Vagina (tissue), 2 donors: ENCODE data around the gene RUNX2.

Source experiments
- POLR2A ChIP-seq, 2 donors: fragments of 450-650 bp; IDR thresholded peaks; one replicate each; pipeline ENCODE4 v1.6.1; 2017; ENCODE audit warnings: antibody characterized with exemption in 2 of 2, mild to moderate bottlenecking in 2 of 2, moderate library complexity in 2 of 2
- TF ChIP-seq, protein P1 (sequence below), 3 experiments: fragments of 450-650 bp in 2 of 3; fragments of 200-600 bp in 1 of 3; sonication (generic) in 1 of 3; IDR thresholded peaks; one replicate each; pipeline ENCODE4 v1.5.1; 2017 to 2019; ENCODE audit warnings: antibody characterized with exemption in 3 of 3, mild to moderate bottlenecking in 2 of 3, moderate library complexity in 2 of 3

DNA sequence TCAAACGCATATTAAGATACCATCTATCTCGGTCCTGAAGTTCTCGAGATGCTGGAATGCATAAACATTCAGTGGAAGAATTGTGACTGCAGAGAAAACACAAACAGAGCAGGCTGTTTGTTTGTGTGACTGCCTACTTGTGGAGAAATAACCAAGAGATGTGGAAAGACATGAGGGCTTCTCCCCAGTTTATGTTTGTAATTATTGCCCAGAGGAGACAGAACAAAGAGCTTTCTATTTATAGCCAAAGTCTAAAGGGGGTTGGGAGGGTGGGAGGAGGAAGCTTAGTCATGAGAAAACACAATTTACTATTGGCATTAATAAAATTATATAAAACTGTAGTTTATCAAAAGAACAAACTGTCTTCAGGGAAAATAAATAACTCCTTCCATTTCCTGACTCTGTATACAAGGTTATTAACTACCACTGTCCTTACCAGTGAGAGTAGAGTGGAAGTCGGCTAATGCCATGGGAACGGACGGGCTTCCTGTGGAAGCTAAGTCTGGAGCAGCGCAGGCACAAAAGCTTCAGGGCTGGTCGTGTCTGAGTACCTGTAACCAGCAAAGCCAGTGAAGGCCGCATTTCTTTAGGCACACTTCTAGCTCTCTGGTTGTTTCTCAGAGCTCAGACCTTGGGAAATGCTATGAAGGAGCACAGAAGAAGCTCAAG, 249.8 kb downstream of the RUNX2 start:
- TF ChIP-seq, protein P1, sequence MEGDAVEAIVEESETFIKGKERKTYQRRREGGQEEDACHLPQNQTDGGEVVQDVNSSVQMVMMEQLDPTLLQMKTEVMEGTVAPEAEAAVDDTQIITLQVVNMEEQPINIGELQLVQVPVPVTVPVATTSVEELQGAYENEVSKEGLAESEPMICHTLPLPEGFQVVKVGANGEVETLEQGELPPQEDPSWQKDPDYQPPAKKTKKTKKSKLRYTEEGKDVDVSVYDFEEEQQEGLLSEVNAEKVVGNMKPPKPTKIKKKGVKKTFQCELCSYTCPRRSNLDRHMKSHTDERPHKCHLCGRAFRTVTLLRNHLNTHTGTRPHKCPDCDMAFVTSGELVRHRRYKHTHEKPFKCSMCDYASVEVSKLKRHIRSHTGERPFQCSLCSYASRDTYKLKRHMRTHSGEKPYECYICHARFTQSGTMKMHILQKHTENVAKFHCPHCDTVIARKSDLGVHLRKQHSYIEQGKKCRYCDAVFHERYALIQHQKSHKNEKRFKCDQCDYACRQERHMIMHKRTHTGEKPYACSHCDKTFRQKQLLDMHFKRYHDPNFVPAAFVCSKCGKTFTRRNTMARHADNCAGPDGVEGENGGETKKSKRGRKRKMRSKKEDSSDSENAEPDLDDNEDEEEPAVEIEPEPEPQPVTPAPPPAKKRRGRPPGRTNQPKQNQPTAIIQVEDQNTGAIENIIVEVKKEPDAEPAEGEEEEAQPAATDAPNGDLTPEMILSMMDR (IDR thresholded peaks at IDR 0.05) = no peak
- no peak for TF ChIP-seq POLR2A (IDR thresholded peaks at IDR 0.05)
